ENCODE measurements around the gene LSM14A.
"Not testable (repeated sequence)": the region's sequence is repeated elsewhere in the genome, so short reads cannot be mapped to it uniquely, and the experiment has no call there.

Gene LSM14A

GRCh38 chr19:34193439-34193838, 21.1 kb downstream of the LSM14A start:
- DNase-seq: no peak

- no peak for DNase-seq
Observed at GRCh38 chr19:34193876-34194275, 21.6 kb downstream of the LSM14A start.

- DNase-seq: no peak
Observed at GRCh38 chr19:34201133-34201532, 28.8 kb downstream of the LSM14A start.

- not testable (repeated sequence) for DNase-seq
Observed at GRCh38 chr19:34205324-34205723, 33.0 kb downstream of the LSM14A start.

- DNase-seq: no peak
Observed at GRCh38 chr19:34208291-34208884, 36.1 kb downstream of the LSM14A start.

- DNase-seq: no peak
Observed at GRCh38 chr19:34209726-34210125, 37.4 kb downstream of the LSM14A start.

GRCh38 chr19:34213283-34213682, 41.0 kb downstream of the LSM14A start:
- DNase-seq: no peak

- DNase-seq: no peak
Observed at GRCh38 chr19:34214040-34214439, 41.7 kb downstream of the LSM14A start.

- no peak for DNase-seq
Observed at GRCh38 chr19:34215006-34215665, 42.8 kb downstream of the LSM14A start.

- no peak for DNase-seq
Observed at GRCh38 chr19:34215666-34216038, 43.3 kb downstream of the LSM14A start.

- not testable (repeated sequence) for DNase-seq
Observed at GRCh38 chr19:34216745-34217219, 44.5 kb downstream of the LSM14A start.

GRCh38 chr19:34217952-34218817, 45.9 kb downstream of the LSM14A start:
- peak; percentile 77 for DNase-seq

- no peak for DNase-seq
Observed at GRCh38 chr19:34218818-34219164, 46.5 kb downstream of the LSM14A start.

- DNase-seq: peak; percentile 66
Observed at GRCh38 chr19:34220472-34221063, 48.3 kb downstream of the LSM14A start.

GRCh38 chr19:34222386-34222785, 50.1 kb downstream of the LSM14A start:
- DNase-seq: no peak

GRCh38 chr19:34224996-34225658, 52.8 kb downstream of the LSM14A start:
- DNase-seq: no peak

GRCh38 chr19:34225659-34226015, 53.3 kb downstream of the LSM14A start:
- DNase-seq: no peak

- DNase-seq: no peak
Observed at GRCh38 chr19:34226036-34226435, 53.7 kb downstream of the LSM14A start.

- DNase-seq: no peak
Observed at GRCh38 chr19:34228347-34228746, 56.0 kb downstream of the LSM14A start.

GRCh38 chr19:34228762-34229161, 56.5 kb downstream of the LSM14A start:
- DNase-seq: no peak

- DNase-seq: no peak
Observed at GRCh38 chr19:34229721-34230120, 57.4 kb downstream of the LSM14A start.

GRCh38 chr19:34230820-34231219, 58.5 kb downstream of the LSM14A start:
- DNase-seq: no peak

GRCh38 chr19:34231439-34231838, 59.1 kb downstream of the LSM14A start:
- DNase-seq: no peak

All from CD4-positive, alpha-beta T cell treated with Interleukin-12 subunit alpha and Interleukin-12 subunit beta, for 1 hour (primary cell).